Lower lobe of right lung (tissue), 2 donors: ENCODE results near the gene RPS25. TPM values are rescaled to one million over a fixed set of nuclear protein-coding genes. Genes with fewer than 3 reads are reported as not detected.

Experiments
- ATAC-seq, 2 donors: fragments of 200-7000 bp; cut with Tn5 transposase; one replicate each; pipeline ENCODE4 v1.9.1; 2020 to 2022; ENCODE audit warnings: mild to moderate bottlenecking in 2 of 2, moderate library complexity in 2 of 2
- DNase-seq: peaks from one replicate; pipeline ENCODE4 v3.0.0-alpha.2; 2020
- H3K27ac ChIP-seq: fragments of 200-600 bp; one replicate; pipeline ENCODE4 v1.8.0; 2022
- H3K27me3 ChIP-seq: fragments of 200-600 bp; one replicate; pipeline ENCODE4 v1.8.0; 2022; ENCODE audit warnings: low read depth
- H3K36me3 ChIP-seq: fragments of 200-600 bp; one replicate; pipeline ENCODE4 v1.8.0; 2022; ENCODE audit warnings: mild to moderate bottlenecking
- H3K4me1 ChIP-seq: fragments of 200-600 bp; one replicate; pipeline ENCODE4 v1.8.0; 2022
- H3K4me3 ChIP-seq: fragments of 200-600 bp; one replicate; pipeline ENCODE4 v1.8.0; 2022; ENCODE audit warnings: mild to moderate bottlenecking
- H3K9me3 ChIP-seq: fragments of 200-600 bp; one replicate; pipeline ENCODE4 v1.8.0; 2022
- intact Hi-C: fragments of 100-400 bp; cut with DNase I; formaldehyde crosslinking; loops from one replicate; pipeline ENCODE4 v1.11.0; 2022
- total RNA-seq: library from RNA; stranded (reverse); fragmentation: NEBNext Ultra II Directional; extraction: Animal tissue kit (Norgen Biotek cat#: 25700); gene quantifications from one replicate; pipeline ENCODE4 v1.2.1, GENCODE V29; 2021
- TF ChIP-seq, protein P1 (sequence below): fragments of 200-600 bp; IDR thresholded peaks from one replicate; pipeline ENCODE4 v1.8.0; 2022; ENCODE audit warnings: antibody characterized with exemption, mild to moderate bottlenecking
- donor health status: DM: no; HTN: yes; CAD: no; lungs with severe emphysema.

RPS25 gene
- total RNA-seq, 1 donor from 2014 or later: 878 TPM

DNA sequence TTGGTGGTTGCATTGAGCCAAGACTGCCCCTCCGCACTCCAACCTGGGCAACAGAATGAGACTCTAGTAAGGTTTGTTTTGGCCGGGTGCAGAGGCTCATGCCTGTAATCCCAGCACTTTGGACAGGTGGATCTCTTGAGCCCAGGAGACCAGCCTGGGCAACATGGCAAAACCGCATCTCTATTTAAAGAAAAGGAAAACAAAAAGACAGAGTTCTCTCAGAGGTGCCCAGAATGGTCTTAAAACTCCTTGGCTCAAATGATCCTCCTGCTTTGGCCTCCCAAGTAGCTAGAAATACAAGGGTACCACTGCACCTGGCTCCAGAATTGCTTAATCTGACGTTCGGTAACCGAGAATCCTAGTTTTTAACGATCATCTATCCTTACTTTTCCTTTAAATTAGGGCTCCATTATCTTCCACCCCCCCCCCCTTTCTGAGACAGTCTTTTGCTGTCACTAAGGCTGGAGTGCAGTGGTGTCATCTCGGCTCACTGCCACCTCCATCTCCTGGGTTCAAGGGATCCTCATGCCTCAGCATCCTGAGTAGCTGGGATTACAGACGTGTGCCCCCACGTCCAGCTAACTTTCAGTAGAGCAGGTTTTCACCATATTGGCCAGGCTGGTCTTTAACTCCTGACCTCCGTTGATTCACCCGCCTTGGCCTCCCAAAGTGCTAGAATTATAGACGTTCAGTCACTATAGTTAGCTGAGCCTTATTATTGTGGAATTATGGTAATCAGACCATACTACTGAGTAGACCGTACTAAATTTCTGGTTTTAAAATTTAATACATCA is 1.7 kb downstream of the RPS25 start:
- H3K4me3 ChIP-seq: peak overlapping the region; percentile 93
- DNase-seq (no peak), ATAC-seq (no peak)
- H3K4me1 ChIP-seq: peaks cover 42% of the 10 kb centered on the region
- H3K9me3 ChIP-seq: no peaks in the 10 kb centered on the region
- TF ChIP-seq, protein P1, sequence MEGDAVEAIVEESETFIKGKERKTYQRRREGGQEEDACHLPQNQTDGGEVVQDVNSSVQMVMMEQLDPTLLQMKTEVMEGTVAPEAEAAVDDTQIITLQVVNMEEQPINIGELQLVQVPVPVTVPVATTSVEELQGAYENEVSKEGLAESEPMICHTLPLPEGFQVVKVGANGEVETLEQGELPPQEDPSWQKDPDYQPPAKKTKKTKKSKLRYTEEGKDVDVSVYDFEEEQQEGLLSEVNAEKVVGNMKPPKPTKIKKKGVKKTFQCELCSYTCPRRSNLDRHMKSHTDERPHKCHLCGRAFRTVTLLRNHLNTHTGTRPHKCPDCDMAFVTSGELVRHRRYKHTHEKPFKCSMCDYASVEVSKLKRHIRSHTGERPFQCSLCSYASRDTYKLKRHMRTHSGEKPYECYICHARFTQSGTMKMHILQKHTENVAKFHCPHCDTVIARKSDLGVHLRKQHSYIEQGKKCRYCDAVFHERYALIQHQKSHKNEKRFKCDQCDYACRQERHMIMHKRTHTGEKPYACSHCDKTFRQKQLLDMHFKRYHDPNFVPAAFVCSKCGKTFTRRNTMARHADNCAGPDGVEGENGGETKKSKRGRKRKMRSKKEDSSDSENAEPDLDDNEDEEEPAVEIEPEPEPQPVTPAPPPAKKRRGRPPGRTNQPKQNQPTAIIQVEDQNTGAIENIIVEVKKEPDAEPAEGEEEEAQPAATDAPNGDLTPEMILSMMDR: no peak
- no peak overlapping the region for H3K27ac ChIP-seq
- peaks cover 64% of the 10 kb centered on the region for H3K36me3 ChIP-seq
- H3K27me3 ChIP-seq: no peaks in the 10 kb centered on the region
- intact Hi-C loops: no loop called here

DNA sequence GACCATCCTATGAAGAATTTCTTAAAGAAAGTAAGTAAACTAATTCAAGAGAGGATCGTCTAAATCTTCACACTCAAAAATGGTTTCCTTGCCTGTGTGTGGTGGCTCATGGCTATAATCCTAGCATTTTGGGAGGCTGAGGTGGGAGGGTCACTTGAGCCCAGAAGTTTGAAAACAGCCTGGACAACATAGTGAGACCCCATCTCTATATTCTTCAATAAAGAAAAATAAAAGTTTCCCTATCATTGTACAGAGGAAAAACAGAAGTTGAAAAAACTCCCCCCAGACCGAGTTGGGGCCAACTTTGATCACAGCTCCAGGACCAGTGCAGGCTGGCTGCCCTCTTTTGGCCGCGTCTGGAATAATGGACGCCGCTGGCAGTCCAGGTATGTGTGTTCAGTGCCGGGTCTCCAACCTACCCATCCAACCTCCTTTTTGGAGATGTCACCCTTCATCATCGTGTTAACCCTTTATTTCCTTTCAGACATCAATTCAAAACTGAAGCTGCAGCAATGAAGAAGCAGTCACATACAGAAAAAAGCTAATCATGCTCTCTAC is 3.0 kb downstream of the RPS25 start:
- TF ChIP-seq, protein P1: no peak
- H3K36me3 ChIP-seq: peaks cover 69% of the 10 kb centered on the region
- H3K9me3 ChIP-seq: no peaks in the 10 kb centered on the region
- H3K4me1 ChIP-seq: peaks cover 30% of the 10 kb centered on the region
- no peak for ATAC-seq
- intact Hi-C loops: no loop called here
- no peaks in the 10 kb centered on the region for H3K27me3 ChIP-seq
- H3K27ac ChIP-seq: no peak overlapping the region
- DNase-seq: no peak
- H3K4me3 ChIP-seq: no peak overlapping the region

DNA sequence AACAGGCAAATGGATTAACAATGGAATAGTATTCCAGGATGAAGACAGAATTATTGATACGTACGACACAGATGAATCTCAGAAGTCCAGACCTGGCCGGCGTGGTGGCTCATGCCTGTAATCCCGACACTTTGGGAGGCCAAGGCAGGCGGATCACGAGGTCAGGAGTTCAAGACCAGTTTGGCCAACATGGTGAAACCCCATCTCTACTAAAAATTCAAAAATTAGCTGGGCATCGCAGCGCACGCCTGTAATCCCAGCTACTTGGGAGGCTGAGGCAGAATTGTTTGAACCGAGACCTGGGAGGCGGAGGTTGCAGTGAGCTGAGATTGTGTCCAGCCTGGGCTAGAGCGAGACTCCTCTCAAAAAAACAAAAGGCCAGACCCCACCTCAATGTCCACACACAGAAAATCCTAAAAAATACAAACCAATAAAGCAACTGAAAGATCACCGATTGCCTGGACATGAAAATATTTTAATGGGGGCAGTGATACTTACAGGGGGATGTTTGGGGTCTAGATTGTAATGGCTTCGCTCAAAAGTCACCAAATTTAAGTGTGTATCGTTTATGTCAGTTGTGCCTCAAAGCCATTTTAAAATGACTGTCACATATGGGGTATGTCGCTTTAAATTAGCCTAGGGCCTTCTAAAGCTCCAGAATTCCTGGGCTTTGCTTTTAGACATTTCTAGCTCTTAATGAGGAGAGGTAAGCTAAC is 3.8 kb downstream of the RPS25 start:
- Histone ChIP-seq H3K4me3 (no peak overlapping the region), H3K27ac (no peak overlapping the region), H3K27me3 (no peaks in the 10 kb centered on the region), H3K36me3 (peaks cover 76% of the 10 kb centered on the region), H3K4me1 (peaks cover 22% of the 10 kb centered on the region), H3K9me3 (no peaks in the 10 kb centered on the region)
- intact Hi-C loops: no loop called here
- DNase-seq (no peak), ATAC-seq (no peak)
- TF ChIP-seq, protein P1: no peak

DNA sequence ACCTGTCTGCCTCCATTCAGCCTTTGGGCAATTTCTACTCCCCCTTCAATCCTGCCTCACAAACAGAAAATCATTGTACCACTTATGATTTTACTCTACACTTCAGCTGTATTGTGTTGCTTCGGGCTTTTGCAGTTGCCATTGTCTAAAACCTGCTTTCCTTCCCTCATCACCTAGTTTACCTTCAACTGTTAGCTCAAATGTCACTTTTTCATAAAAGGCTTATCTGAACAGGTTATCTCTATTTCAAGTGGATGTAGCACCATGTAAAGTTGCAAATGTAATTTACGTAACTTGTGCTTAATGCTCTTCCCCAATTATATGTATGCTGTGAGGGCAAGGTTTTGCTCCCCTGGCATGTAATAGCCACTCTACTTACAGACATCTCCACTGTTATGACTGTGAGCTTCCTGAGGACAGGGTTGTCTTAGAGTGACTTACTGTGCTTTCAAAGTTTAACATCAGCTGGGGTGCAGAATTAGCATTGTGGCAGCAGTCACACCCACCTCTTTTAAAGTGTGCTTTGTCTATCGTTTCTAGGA is 5.4 kb downstream of the RPS25 start:
- Histone ChIP-seq H3K9me3 (no peaks in the 10 kb centered on the region), H3K36me3 (peaks cover 93% of the 10 kb centered on the region), H3K4me3 (no peak overlapping the region), H3K27me3 (no peaks in the 10 kb centered on the region), H3K27ac (no peak overlapping the region), H3K4me1 (peaks cover 19% of the 10 kb centered on the region)
- ATAC-seq: no peak
- intact Hi-C loops: no loop called here
- no peak for DNase-seq
- TF ChIP-seq, protein P1: no peak

DNA sequence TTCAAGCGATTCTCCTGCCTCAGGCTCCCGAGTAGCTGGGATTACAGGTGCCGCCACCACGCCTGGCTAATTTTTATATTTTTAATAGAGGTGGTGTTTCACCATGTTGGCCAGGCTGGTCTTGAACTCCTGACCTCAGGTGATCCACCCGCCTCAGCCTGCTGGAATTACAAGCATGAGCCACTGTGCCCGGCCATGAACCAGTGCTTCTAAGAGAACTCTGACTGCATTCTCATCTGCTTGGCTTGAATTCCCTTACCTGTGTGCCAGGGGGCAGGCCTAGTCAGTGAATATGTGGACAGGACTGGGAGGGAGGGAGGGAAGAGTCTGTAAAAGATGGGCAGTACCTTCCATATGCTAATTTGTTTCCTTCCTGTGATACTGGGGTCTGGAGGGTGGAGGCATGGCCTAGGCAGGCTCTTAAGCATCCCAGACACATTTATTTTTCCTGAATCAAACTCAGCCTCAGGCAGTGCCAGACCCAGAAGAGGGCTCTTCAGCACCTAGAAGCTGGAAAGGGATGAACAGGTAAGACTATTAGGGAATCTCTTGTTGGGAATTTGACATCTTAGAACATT is 6.6 kb downstream of the RPS25 start:
- Histone ChIP-seq H3K9me3 (no peaks in the 10 kb centered on the region), H3K4me3 (no peak overlapping the region), H3K27ac (no peak overlapping the region), H3K27me3 (no peaks in the 10 kb centered on the region), H3K4me1 (peaks cover 9% of the 10 kb centered on the region), H3K36me3 (peaks cover 98% of the 10 kb centered on the region)
- ATAC-seq (no peak), DNase-seq (no peak)
- TF ChIP-seq, protein P1: no peak
- intact Hi-C loops: no loop called here
